MM.1S (cell line): ENCODE data around the gene OXCT1.
A peak's percentile ranks its signal among the peaks of the same experiment; 100 is the strongest.

ENCODE experiments used
- DNase-seq: peaks from one replicate; pipeline ENCODE4 v3.0.0-alpha.2; 2015
- H2AFZ ChIP-seq: fragments of 300-600 bp; sonication (generic); 2 replicates; pipeline ENCODE4 v1.6.0; 2016; ENCODE audit warnings: antibody characterized with exemption, low read length
- H3F3A ChIP-seq: fragments of 300-600 bp; sonication (generic); 2 replicates; pipeline ENCODE4 v1.6.1; 2016; ENCODE audit warnings: mild to moderate bottlenecking, antibody characterized with exemption, low read length, moderate library complexity, mixed read lengths; ENCODE audit not compliant: insufficient read depth
- H3K27ac ChIP-seq: fragments of 300-600 bp; sonication (generic); 2 replicates; pipeline ENCODE4 v1.5.1; 2016; ENCODE audit warnings: mild to moderate bottlenecking, low read length
- H3K27me3 ChIP-seq: fragments of 300-600 bp; sonication (generic); replicated peaks from 2 replicates; pipeline ENCODE4 v1.6.0; 2016; ENCODE audit warnings: low read length; ENCODE audit not compliant: insufficient read depth
- H3K36me3 ChIP-seq: fragments of 300-600 bp; sonication (generic); replicated peaks from 2 replicates; pipeline ENCODE4 v1.6.1; 2016; ENCODE audit warnings: mild to moderate bottlenecking, low read length, mixed read lengths; ENCODE audit not compliant: insufficient read depth
- H3K4me1 ChIP-seq: fragments of 300-600 bp; sonication (generic); 2 replicates; pipeline ENCODE4 v1.6.1; 2016; ENCODE audit warnings: low read length, mixed read lengths
- H3K4me2 ChIP-seq: fragments of 300-600 bp; sonication (generic); 2 replicates; pipeline ENCODE4 v1.6.0; 2016; ENCODE audit warnings: low read depth, low read length
- H3K4me3 ChIP-seq: fragments of 300-600 bp; sonication (generic); 2 replicates; pipeline ENCODE4 v1.5.1; 2016; ENCODE audit warnings: low read length, mixed read lengths
- H3K79me2 ChIP-seq: fragments of 300-600 bp; sonication (generic); 2 replicates; pipeline ENCODE4 v1.6.1; 2016; ENCODE audit warnings: mixed run types, low read length, mixed read lengths
- H3K9ac ChIP-seq: fragments of 300-600 bp; sonication (generic); 2 replicates; pipeline ENCODE4 v1.6.1; 2016; ENCODE audit warnings: low read length, mixed read lengths
- H3K9me2 ChIP-seq: fragments of 300-600 bp; sonication (generic); replicated peaks from 2 replicates; pipeline ENCODE4 v1.6.1; 2016; ENCODE audit warnings: mild to moderate bottlenecking, low read length, mixed read lengths; ENCODE audit not compliant: insufficient read depth
- H3K9me3 ChIP-seq: fragments of 300-600 bp; sonication (generic); replicated peaks from 2 replicates; pipeline ENCODE4 v1.6.1; 2016; ENCODE audit warnings: mild to moderate bottlenecking, low read length, mixed read lengths; ENCODE audit not compliant: insufficient read depth
- H4K20me1 ChIP-seq: fragments of 300-600 bp; sonication (generic); 2 replicates; pipeline ENCODE4 v1.6.1; 2016; ENCODE audit warnings: mild to moderate bottlenecking, low read length, moderate library complexity, mixed read lengths; ENCODE audit not compliant: insufficient read depth
- EZH2 ChIP-seq: fragments of 300-600 bp; sonication (generic); optimal IDR thresholded peaks from 2 replicates; pipeline ENCODE3; 2017; ENCODE audit warnings: low read depth, mild to moderate bottlenecking, antibody characterized with exemption, low read length, mixed read lengths
- EZH2phosphoT487 ChIP-seq: fragments of 300-600 bp; sonication (generic); IDR thresholded peaks from 2 replicates; pipeline ENCODE4 v1.6.1; 2018; ENCODE audit warnings: antibody characterized with exemption, low read length
- TF ChIP-seq, protein P1 (sequence below): fragments of 300-600 bp; sonication (generic); IDR thresholded peaks from 2 replicates; pipeline ENCODE4 v1.5.1; 2016; ENCODE audit warnings: antibody characterized with exemption, low read length, mixed read lengths

The OXCT1 gene

DNA sequence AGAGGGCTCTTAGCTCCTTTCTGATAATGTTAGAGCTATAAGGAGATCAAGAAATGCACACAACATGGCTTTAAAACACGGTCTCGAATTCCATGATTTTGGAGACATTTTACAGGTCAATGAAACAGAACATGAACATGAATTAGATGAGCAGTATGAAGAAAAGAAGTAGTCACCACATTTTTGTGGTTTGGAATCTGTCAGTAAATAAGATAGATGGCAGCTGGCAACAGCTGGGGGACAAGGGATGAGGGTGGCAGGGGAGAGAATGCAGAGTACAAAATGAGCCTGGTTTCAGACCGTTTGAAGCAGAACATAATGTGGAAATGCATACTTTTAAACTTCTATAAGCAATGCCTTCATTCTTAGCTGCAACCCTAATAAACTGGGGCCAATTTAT lies 107.1 kb downstream of the OXCT1 start:
- Histone ChIP-seq H3K4me1 (peaks cover 23% of the 10 kb centered on the region), H3K9ac (no peak overlapping the region), H3K27me3 (no peaks in the 10 kb centered on the region), H3K79me2 (no peaks in the 10 kb centered on the region), H2AFZ (no peak overlapping the region), H3K36me3 (no peaks in the 10 kb centered on the region), H3F3A (peaks cover 8% of the 10 kb centered on the region; the same call in 1 of the 2 replicates), H3K4me2 (peak overlapping the region; percentile 23; the same call in 1 of the 2 replicates), H4K20me1 (no peaks in the 10 kb centered on the region), H3K9me3 (no peaks in the 10 kb centered on the region), H3K4me3 (no peak overlapping the region), H3K9me2 (no peaks in the 10 kb centered on the region), H3K27ac (peak overlapping the region; percentile 40; the same call in 1 of the 2 replicates)
- DNase-seq = peak; percentile 63
- TF ChIP-seq EZH2phosphoT487 (no peak), EZH2 (no peak)
- TF ChIP-seq, protein P1, sequence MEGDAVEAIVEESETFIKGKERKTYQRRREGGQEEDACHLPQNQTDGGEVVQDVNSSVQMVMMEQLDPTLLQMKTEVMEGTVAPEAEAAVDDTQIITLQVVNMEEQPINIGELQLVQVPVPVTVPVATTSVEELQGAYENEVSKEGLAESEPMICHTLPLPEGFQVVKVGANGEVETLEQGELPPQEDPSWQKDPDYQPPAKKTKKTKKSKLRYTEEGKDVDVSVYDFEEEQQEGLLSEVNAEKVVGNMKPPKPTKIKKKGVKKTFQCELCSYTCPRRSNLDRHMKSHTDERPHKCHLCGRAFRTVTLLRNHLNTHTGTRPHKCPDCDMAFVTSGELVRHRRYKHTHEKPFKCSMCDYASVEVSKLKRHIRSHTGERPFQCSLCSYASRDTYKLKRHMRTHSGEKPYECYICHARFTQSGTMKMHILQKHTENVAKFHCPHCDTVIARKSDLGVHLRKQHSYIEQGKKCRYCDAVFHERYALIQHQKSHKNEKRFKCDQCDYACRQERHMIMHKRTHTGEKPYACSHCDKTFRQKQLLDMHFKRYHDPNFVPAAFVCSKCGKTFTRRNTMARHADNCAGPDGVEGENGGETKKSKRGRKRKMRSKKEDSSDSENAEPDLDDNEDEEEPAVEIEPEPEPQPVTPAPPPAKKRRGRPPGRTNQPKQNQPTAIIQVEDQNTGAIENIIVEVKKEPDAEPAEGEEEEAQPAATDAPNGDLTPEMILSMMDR = no peak

DNA sequence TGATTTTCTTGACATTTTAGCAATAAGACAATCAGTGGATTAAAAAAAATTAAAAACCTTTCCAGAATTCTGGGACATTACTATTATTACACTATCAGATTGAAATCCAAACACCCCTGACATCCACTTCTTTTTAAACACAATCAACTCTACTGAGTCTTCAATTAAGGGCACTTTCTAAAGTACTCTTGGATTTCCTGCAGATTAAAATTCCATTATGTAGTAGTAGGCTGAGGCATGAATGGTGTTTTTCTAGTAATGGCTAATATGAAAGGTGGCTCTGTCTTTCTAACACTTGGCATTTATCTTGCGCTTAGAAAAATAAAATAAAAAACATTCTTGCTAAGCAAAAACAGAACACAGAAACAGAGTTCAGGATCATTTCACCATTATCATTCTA lies 107.8 kb downstream of the OXCT1 start:
- Histone ChIP-seq H3K4me3 (no peak overlapping the region), H2AFZ (no peak overlapping the region), H3K79me2 (no peaks in the 10 kb centered on the region), H4K20me1 (no peaks in the 10 kb centered on the region), H3K36me3 (no peaks in the 10 kb centered on the region), H3K9ac (no peak overlapping the region), H3K4me1 (peaks cover 23% of the 10 kb centered on the region), H3F3A (peaks cover 8% of the 10 kb centered on the region; the same call in 1 of the 2 replicates), H3K4me2 (no peak overlapping the region), H3K9me2 (no peaks in the 10 kb centered on the region), H3K27me3 (no peaks in the 10 kb centered on the region), H3K9me3 (no peaks in the 10 kb centered on the region), H3K27ac (no peak overlapping the region)
- no peak for DNase-seq
- TF ChIP-seq, protein P1 = no peak

DNA sequence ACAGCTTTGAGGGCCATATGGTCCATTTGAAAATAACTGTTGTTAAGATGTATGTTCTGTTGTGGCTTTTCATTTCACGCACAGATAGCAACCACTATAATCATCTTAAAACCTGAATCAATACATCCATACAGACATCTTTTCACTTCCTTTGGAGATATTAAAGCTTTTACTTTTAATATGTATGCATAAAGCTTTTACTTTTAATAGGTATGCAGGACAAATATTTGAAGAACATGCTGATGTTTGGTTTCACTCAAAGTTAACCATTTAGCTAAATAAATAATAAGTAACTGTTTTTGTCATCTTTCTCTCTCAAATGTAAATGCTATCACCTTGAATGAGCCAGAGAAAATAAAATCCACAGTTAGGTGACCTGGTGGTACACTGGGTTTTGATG lies 108.6 kb downstream of the OXCT1 start:
- Histone ChIP-seq H3K4me1 (peaks cover 23% of the 10 kb centered on the region), H4K20me1 (no peaks in the 10 kb centered on the region), H3K9ac (no peak overlapping the region), H3K27me3 (no peaks in the 10 kb centered on the region), H3K9me3 (no peaks in the 10 kb centered on the region), H2AFZ (no peak overlapping the region), H3F3A (peaks cover 8% of the 10 kb centered on the region; the same call in 1 of the 2 replicates), H3K9me2 (no peaks in the 10 kb centered on the region), H3K36me3 (no peaks in the 10 kb centered on the region; the same call in 1 of the 2 replicates), H3K4me2 (no peak overlapping the region), H3K4me3 (no peak overlapping the region), H3K27ac (no peak overlapping the region), H3K79me2 (no peaks in the 10 kb centered on the region)
- TF ChIP-seq, protein P1 = no peak
- TF ChIP-seq EZH2 (no peak), EZH2phosphoT487 (no peak)
- DNase-seq = no peak
